NCI-H345 (cell line): ENCODE measurements around the gene BBS4.
"Not testable (repeated sequence)": the region's sequence is repeated elsewhere in the genome, so short reads cannot be mapped to it uniquely, and the experiment has no call there.

Experiments used
- DNase-seq: peaks from one replicate; lab custom pipeline; 2025; lab: John Stamatoyannopoulos, UW

Gene BBS4

GRCh38 chr15:72700076-72700475 lies 14.1 kb downstream of the BBS4 start:
- no peak for DNase-seq

GRCh38 chr15:72706266-72706665 lies 20.3 kb downstream of the BBS4 start:
- no peak for DNase-seq

- not testable (repeated sequence) for DNase-seq
Observed at GRCh38 chr15:72708551-72709303, 22.7 kb downstream of the BBS4 start.

- DNase-seq, result peak; percentile 10
Observed at GRCh38 chr15:72722071-72722696, 36.2 kb downstream of the BBS4 start.

GRCh38 chr15:72724028-72724427 lies 38.0 kb downstream of the BBS4 start:
- DNase-seq, result no peak

GRCh38 chr15:72725446-72725845 lies 39.4 kb downstream of the BBS4 start:
- DNase-seq, result no peak

- not testable (repeated sequence) for DNase-seq
Observed at GRCh38 chr15:72725851-72726250, 39.8 kb downstream of the BBS4 start.

GRCh38 chr15:72727154-72727553 lies 41.1 kb downstream of the BBS4 start:
- DNase-seq, result no peak

- DNase-seq, result not testable (repeated sequence)
Observed at GRCh38 chr15:72728249-72728648, 42.2 kb downstream of the BBS4 start.

- DNase-seq, result no peak
Observed at GRCh38 chr15:72728821-72729220, 42.8 kb downstream of the BBS4 start.

- DNase-seq, result no peak
Observed at GRCh38 chr15:72732086-72732485, 46.1 kb downstream of the BBS4 start.

GRCh38 chr15:72732516-72732915 lies 46.5 kb downstream of the BBS4 start:
- no peak for DNase-seq

- DNase-seq, result no peak
Observed at GRCh38 chr15:72733941-72734738, 48.1 kb downstream of the BBS4 start.

GRCh38 chr15:72735111-72735510 lies 49.1 kb downstream of the BBS4 start:
- DNase-seq, result no peak

- DNase-seq, result no peak
Observed at GRCh38 chr15:72737061-72737460, 51.1 kb downstream of the BBS4 start.

- DNase-seq, result no peak
Observed at GRCh38 chr15:72737723-72738122, 51.7 kb downstream of the BBS4 start.

GRCh38 chr15:72740219-72740618 lies 54.2 kb downstream of the BBS4 start:
- no peak for DNase-seq

GRCh38 chr15:72749700-72750099 lies 63.7 kb downstream of the BBS4 start:
- DNase-seq, result no peak

- no peak for DNase-seq
Observed at GRCh38 chr15:72751751-72752455, 65.9 kb downstream of the BBS4 start.

- DNase-seq, result no peak
Observed at GRCh38 chr15:72754096-72754495, 68.1 kb downstream of the BBS4 start.

GRCh38 chr15:72758182-72758581 lies 72.2 kb downstream of the BBS4 start:
- DNase-seq, result no peak

GRCh38 chr15:72760590-72761260 lies 74.7 kb downstream of the BBS4 start:
- no peak for DNase-seq
